OCI-LY1 (cell line): ENCODE data around the gene CDRT4.

Experiments used
- CTCF ChIP-seq: fragments of 200-600 bp; sonication (generic), shearing (Covaris generic); IDR thresholded peaks from 2 replicates; pipeline ENCODE4 v1.5.1; 2017; ENCODE audit warnings: mild to moderate bottlenecking, antibody characterized with exemption, low read length, moderate library complexity, mixed read lengths
- EZH2 ChIP-seq: fragments of 200-600 bp; sonication (generic), shearing (Covaris generic); IDR thresholded peaks from 2 replicates; pipeline ENCODE4 v1.8.0; 2017; ENCODE audit warnings: borderline replicate concordance, mixed run types, mild to moderate bottlenecking, antibody characterized with exemption, low read length, moderate library complexity, mixed read lengths

- TF ChIP-seq CTCF (no peak), EZH2 (no peak)
Observed at GRCh38 chr17:15438491-15439105, 28.8 kb downstream of the CDRT4 start.
